K562 (cell line): ENCODE data around the gene TRIM33. TPM values are rescaled to one million over a fixed set of nuclear protein-coding genes. Genes with fewer than 3 reads are reported as not detected.

Source experiments
- GTF2A2 ChIP-seq: IDR thresholded peaks from 2 replicates; pipeline ENCODE4 v1.6.1; 2016; ENCODE audit warnings: mild to moderate bottlenecking, missing genetic modification characterization, missing compliant biosample characterization
- HDGF ChIP-seq: fragments of 450-650 bp; IDR thresholded peaks from 2 replicates; pipeline ENCODE4 v1.6.1; 2016
- KLF16 ChIP-seq: IDR thresholded peaks from 2 replicates; pipeline ENCODE4 v1.6.1; 2016; ENCODE audit warnings: antibody characterized with exemption
- MAFG ChIP-seq: fragments of 450-650 bp; conservative IDR thresholded peaks from 2 replicates; pipeline ENCODE4 v1.6.1; 2016; ENCODE audit warnings: missing genetic modification characterization, missing compliant biosample characterization
- RAD21 ChIP-seq, 2 experiments: fragments of 250-450 bp in 1 of 2; fragments of 450-650 bp in 1 of 2; sonication (Bioruptor Pico) in 1 of 2; formaldehyde crosslinking in 1 of 2; IDR thresholded peaks in 1 of 2; conservative IDR thresholded peaks in 1 of 2; 2 replicates each; pipeline versions ENCODE4 v1.4.0 to v1.8.0; 2020 to 2022; ENCODE audit warnings: mild to moderate bottlenecking in 2 of 2, moderate library complexity in 1 of 2
- ZKSCAN3 ChIP-seq: fragments of 250-450 bp; sonication (Bioruptor Pico); IDR thresholded peaks from 2 replicates; pipeline ENCODE4 v1.4.0; 2020
- polyA plus RNA-seq, 8 experiments: library from polyadenylated mRNA; depleted of rRNA in 4 of 8; stranded (reverse) in 5 of 8; unstranded in 3 of 8; fragments of >200 nt; fragmentation: Nextera tagmentation in 2 of 8; fragmentation: Illumina TruSeq in 1 of 8; extraction: Ambion mirVana in 2 of 8; extraction: Trizol in 1 of 8; gene quantifications; 2 replicates each; pipeline versions ENCODE4 v1.2.1 to v1.2.3, GENCODE V29; 2011 to 2014; ENCODE audit warnings: inconsistent platforms in 1 of 8, missing spikeins in 1 of 8
- total RNA-seq, 7 experiments: library from RNA; depleted of rRNA in 6 of 7; stranded (reverse); fragments of >200 nt in 6 of 7; fragmentation: Illumina TruSeq in 2 of 7; extraction: Trizol in 2 of 7; gene quantifications; 2 replicates each; pipeline versions ENCODE4 v1.2.1 to v1.2.3, GENCODE V29; 2011 to 2021; ENCODE audit warnings: low replicate concordance in 1 of 7
- TF ChIP-seq, protein P1 (sequence below): fragments of 250-450 bp; sonication (Bioruptor Pico); IDR thresholded peaks from 2 replicates; pipeline ENCODE4 v1.5.0; 2020; ENCODE audit warnings: mild to moderate bottlenecking, borderline replicate concordance
- TF ChIP-seq, protein P2 (sequence below): fragments of 450-650 bp; formaldehyde crosslinking; IDR thresholded peaks from 2 replicates; pipeline ENCODE4 v1.4.0; 2022; ENCODE audit warnings: mild to moderate bottlenecking, moderate library complexity
- TF ChIP-seq, protein P3 (sequence below): IDR thresholded peaks from 2 replicates; pipeline ENCODE4 v1.6.1; 2012; ENCODE audit warnings: low read depth, low read length, improper control_type of control experiment, borderline replicate concordance

Gene TRIM33
- total and polyA plus RNA-seq, 9 of the 15 experiments (the other 6 are each of a cell fraction or from before 2014, with no cell fraction given), result 9.3 to 58.4 (median 40.2) TPM

DNA sequence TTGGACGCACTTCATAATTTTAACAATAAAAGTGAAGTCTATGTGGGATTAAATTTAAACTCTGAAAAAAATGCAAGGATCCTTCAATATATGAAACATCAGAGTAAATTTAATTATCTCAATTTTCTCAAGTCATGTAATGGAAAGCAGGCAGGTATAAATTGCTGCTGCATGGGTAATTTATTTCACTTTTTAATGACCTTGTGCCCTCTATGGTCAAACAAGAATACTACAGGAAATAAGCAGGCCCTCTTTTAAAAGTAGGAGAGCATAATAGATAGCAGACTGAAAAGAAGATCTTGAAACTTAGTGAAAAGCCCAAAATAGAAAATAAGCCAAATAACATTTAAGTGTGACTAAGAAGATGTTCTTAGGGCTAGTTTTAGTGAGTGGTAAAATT, 47.5 kb upstream of the TRIM33 start (continued):
- TF ChIP-seq, protein P1, sequence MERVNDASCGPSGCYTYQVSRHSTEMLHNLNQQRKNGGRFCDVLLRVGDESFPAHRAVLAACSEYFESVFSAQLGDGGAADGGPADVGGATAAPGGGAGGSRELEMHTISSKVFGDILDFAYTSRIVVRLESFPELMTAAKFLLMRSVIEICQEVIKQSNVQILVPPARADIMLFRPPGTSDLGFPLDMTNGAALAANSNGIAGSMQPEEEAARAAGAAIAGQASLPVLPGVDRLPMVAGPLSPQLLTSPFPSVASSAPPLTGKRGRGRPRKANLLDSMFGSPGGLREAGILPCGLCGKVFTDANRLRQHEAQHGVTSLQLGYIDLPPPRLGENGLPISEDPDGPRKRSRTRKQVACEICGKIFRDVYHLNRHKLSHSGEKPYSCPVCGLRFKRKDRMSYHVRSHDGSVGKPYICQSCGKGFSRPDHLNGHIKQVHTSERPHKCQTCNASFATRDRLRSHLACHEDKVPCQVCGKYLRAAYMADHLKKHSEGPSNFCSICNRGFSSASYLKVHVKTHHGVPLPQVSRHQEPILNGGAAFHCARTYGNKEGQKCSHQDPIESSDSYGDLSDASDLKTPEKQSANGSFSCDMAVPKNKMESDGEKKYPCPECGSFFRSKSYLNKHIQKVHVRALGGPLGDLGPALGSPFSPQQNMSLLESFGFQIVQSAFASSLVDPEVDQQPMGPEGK, result no peak
- TF ChIP-seq KLF16 (0 out of 2 replicates have a peak, but pooled peaks have one; percentile 7), MAFG (no peak), HDGF (no peak), GTF2A2 (no peak), RAD21 (CRISPR knock-in tag; conservative IDR thresholded peaks at IDR 0.05 in 1 of 2, IDR thresholded peaks at IDR 0.05 in 1 of 2) (peak; percentile 70 to 87), ZKSCAN3 (CRISPR knock-in tag) (no peak)
- TF ChIP-seq, protein P2, sequence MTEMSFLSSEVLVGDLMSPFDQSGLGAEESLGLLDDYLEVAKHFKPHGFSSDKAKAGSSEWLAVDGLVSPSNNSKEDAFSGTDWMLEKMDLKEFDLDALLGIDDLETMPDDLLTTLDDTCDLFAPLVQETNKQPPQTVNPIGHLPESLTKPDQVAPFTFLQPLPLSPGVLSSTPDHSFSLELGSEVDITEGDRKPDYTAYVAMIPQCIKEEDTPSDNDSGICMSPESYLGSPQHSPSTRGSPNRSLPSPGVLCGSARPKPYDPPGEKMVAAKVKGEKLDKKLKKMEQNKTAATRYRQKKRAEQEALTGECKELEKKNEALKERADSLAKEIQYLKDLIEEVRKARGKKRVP (CRISPR knock-in tag), result no peak
- TF ChIP-seq, protein P3, sequence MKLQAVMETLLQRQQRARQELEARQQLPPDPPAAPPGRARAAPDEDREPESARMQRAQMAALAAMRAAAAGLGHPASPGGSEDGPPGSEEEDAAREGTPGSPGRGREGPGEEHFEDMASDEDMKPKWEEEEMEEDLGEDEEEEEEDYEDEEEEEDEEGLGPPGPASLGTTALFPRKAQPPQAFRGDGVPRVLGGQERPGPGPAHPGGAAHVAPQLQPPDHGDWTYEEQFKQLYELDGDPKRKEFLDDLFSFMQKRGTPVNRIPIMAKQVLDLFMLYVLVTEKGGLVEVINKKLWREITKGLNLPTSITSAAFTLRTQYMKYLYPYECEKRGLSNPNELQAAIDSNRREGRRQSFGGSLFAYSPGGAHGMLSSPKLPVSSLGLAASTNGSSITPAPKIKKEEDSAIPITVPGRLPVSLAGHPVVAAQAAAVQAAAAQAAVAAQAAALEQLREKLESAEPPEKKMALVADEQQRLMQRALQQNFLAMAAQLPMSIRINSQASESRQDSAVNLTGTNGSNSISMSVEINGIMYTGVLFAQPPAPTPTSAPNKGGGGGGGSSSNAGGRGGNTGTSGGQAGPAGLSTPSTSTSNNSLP, result 0 out of 2 replicates have a peak, but pooled peaks have one; percentile 53
- TF ChIP-seq, all 486 proteins: peak for 6
